ENCODE results near the gene LRRC10B.

GRCh38 chr11:61502522-61502921 is 6.0 kb upstream of the LRRC10B start:
- TF ChIP-seq EP300 (IDR thresholded peaks at IDR 0.05) (no peak), CTCF (IDR thresholded peaks at IDR 0.05) (no peak), POLR2A (IDR thresholded peaks at IDR 0.05) (no peak)

All from sigmoid colon (tissue), 4 donors.